GM12873 (cell line): ENCODE measurements around the gene EOLA1.

Experiments used
- CTCF ChIP-seq: IDR thresholded peaks from 2 replicates; pipeline ENCODE4 v1.5.1; 2012; ENCODE audit warnings: low read depth, mild to moderate bottlenecking, moderate library complexity, low read length, control low read depth; ENCODE audit not compliant: insufficient read depth; ENCODE audit errors: missing control alignments

EOLA1 gene

DNA sequence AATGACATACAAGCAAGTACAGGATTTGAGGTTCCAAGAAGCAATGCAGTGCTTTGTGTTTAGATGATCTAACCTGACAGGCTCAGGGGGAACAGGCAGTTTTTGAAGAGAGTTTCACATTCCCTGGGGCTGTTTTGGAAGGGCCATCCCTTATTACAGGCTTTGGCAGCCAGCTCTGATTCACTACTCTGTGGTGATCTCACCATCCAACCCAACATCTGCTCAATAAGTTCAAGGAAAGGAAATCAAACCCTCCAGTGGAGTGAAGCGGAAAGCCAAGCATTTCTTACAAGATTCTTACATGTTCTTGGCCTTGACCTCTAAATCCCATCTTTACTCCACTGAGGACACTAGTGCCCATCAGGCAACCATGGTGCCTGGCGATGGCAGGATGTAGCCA is 43.2 kb upstream of the EOLA1 start:
- no peak for TF ChIP-seq CTCF

- TF ChIP-seq CTCF: no peak
Observed at GRCh38 chrX:149498767-149499166, 42.0 kb upstream of the EOLA1 start.

DNA sequence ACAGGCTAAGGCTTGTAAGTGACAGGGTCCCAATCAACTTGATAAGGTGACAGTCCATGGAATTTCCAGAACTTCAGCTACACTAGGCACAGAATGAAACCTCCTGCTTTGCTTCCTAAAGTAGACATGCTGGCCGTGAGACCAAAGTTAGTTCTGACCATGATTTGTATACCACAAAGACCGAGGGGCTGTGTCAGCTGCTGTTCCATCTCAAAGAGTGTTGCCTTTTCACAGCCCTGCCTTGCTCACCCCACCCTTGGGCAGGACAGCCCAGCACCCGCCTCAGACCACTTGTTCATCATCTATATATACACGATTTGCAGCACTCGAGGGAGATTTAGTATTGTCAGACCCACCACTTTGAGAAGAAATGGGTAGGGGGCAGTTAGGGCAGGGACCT is 41.0 kb upstream of the EOLA1 start:
- no peak for TF ChIP-seq CTCF

- TF ChIP-seq CTCF: peak; percentile 78
Observed at GRCh38 chrX:149504226-149504914, 36.4 kb upstream of the EOLA1 start.

- no peak for TF ChIP-seq CTCF
Observed at GRCh38 chrX:149504915-149505651, 35.7 kb upstream of the EOLA1 start, which contains the start of gene IDS. TSS of gene IDS (minus strand) at chrX:149505306. CDS start at chrX:149505137, 169 bp downstream.

- TF ChIP-seq CTCF: no peak
Observed at GRCh38 chrX:149505671-149506070, 35.1 kb upstream of the EOLA1 start.

- TF ChIP-seq CTCF: no peak
Observed at GRCh38 chrX:149506349-149506748, 34.5 kb upstream of the EOLA1 start.
